K562 (cell line): ENCODE results near the gene PAFAH2. TPM values are rescaled to one million over a fixed set of nuclear protein-coding genes. Genes with fewer than 3 reads are reported as not detected.

Experiments
- CBFB ChIP-seq: sonication (generic); formaldehyde crosslinking; IDR thresholded peaks from 2 replicates; pipeline ENCODE4 v1.4.0; 2020; ENCODE audit warnings: mild to moderate bottlenecking, missing genetic modification reagents
- E2F6 ChIP-seq, 2 experiments: IDR thresholded peaks; 2 replicates each; pipeline ENCODE4 v1.6.1; 2011; ENCODE audit warnings: borderline replicate concordance in 1 of 2, control low read depth in 1 of 2, low read depth in 1 of 2, low read length in 1 of 2, mild to moderate bottlenecking in 1 of 2, mixed read lengths in 1 of 2, moderate library complexity in 1 of 2; ENCODE audit not compliant: insufficient read depth in 1 of 2, insufficient read length in 1 of 2, poor library complexity in 1 of 2, severe bottlenecking in 1 of 2; ENCODE audit errors: extremely low read depth in 1 of 2
- EHMT2 ChIP-seq: fragments of 450-650 bp; IDR thresholded peaks from 2 replicates; pipeline ENCODE4 v1.6.1; 2018; ENCODE audit warnings: antibody characterized with exemption
- HNRNPH1 ChIP-seq: fragments of 200-400 bp; formaldehyde crosslinking; optimal IDR thresholded peaks from 2 replicates; pipeline ENCODE3; 2017; ENCODE audit warnings: low read depth, mild to moderate bottlenecking, low read length, moderate library complexity
- JUN ChIP-seq, 2 experiments: sonication (generic) in 1 of 2; formaldehyde crosslinking in 1 of 2; IDR thresholded peaks; 2 replicates each; pipeline versions ENCODE4 v1.6.1 to v1.8.0; 2012 to 2022; ENCODE audit warnings: borderline replicate concordance in 2 of 2, mild to moderate bottlenecking in 2 of 2, improper control_type of control experiment in 1 of 2, low read depth in 1 of 2, low read length in 1 of 2, missing genetic modification reagents in 1 of 2
- KDM1A ChIP-seq, 2 experiments: fragments of 450-650 bp; IDR thresholded peaks; 2 replicates each; pipeline ENCODE4 v1.6.1; 2016; ENCODE audit warnings: mild to moderate bottlenecking in 2 of 2
- MAFG ChIP-seq: fragments of 450-650 bp; conservative IDR thresholded peaks from 2 replicates; pipeline ENCODE4 v1.6.1; 2016; ENCODE audit warnings: missing genetic modification characterization, missing compliant biosample characterization
- MEF2D ChIP-seq: conservative IDR thresholded peaks from 2 replicates; pipeline ENCODE4 v1.6.1; 2016; ENCODE audit warnings: low read depth, missing genetic modification characterization, missing compliant biosample characterization
- MXI1 ChIP-seq: IDR thresholded peaks from 2 replicates; pipeline ENCODE4 v1.6.1; 2011; ENCODE audit warnings: low read depth, mild to moderate bottlenecking, improper control_type of control experiment, low read length
- MYBL2 ChIP-seq, 2 experiments: fragments of 450-650 bp in 1 of 2; sonication (generic) in 1 of 2; formaldehyde crosslinking in 1 of 2; IDR thresholded peaks; 2 replicates each; pipeline versions ENCODE4 v1.6.1 to v1.8.1; 2017 to 2022; ENCODE audit warnings: borderline replicate concordance in 1 of 2, inconsistent platforms in 1 of 2, low read depth in 1 of 2, mild to moderate bottlenecking in 1 of 2, missing genetic modification reagents in 1 of 2, moderate library complexity in 1 of 2
- NFATC3 ChIP-seq: fragments of 450-650 bp; IDR thresholded peaks from 2 replicates; pipeline ENCODE4 v1.6.1; 2017; ENCODE audit warnings: mild to moderate bottlenecking
- NR3C1 ChIP-seq: sonication (generic); formaldehyde crosslinking; IDR thresholded peaks from 2 replicates; pipeline ENCODE4 v1.8.1; 2022; ENCODE audit warnings: missing genetic modification reagents
- PCBP2 ChIP-seq: fragments of 200-400 bp; formaldehyde crosslinking; IDR thresholded peaks from 2 replicates; pipeline ENCODE4 v1.6.1; 2018; ENCODE audit warnings: low read length, low read depth, mild to moderate bottlenecking, moderate library complexity; ENCODE audit not compliant: poor library complexity, severe bottlenecking
- PHB2 ChIP-seq: fragments of 450-650 bp; IDR thresholded peaks from 2 replicates; pipeline ENCODE4 v1.6.1; 2017; ENCODE audit warnings: low read depth
- PRPF4 ChIP-seq: fragments of 200-400 bp; formaldehyde crosslinking; IDR thresholded peaks from one replicate; pipeline ENCODE4 v1.6.1; 2017; ENCODE audit warnings: low read length, low read depth, mild to moderate bottlenecking; ENCODE audit not compliant: insufficient read depth, poor library complexity, severe bottlenecking
- SIN3A ChIP-seq, 2 experiments: fragments of 150-350 bp in 1 of 2; IDR thresholded peaks; 2 replicates each; pipeline ENCODE4 v1.6.1; 2011 to 2016; ENCODE audit warnings: borderline replicate concordance in 2 of 2, low read depth in 2 of 2, low read length in 2 of 2, mild to moderate bottlenecking in 2 of 2, moderate library complexity in 2 of 2; ENCODE audit not compliant: control insufficient read depth in 1 of 2
- SUPT5H ChIP-seq: fragments of 450-650 bp; IDR thresholded peaks from 2 replicates; pipeline ENCODE4 v1.6.1; 2016
- TFAP4 ChIP-seq: sonication (generic); formaldehyde crosslinking; IDR thresholded peaks from 2 replicates; pipeline ENCODE4 v1.8.0; 2022; ENCODE audit warnings: missing genetic modification reagents, mild to moderate bottlenecking, moderate library complexity, borderline replicate concordance
- ZBTB1 ChIP-seq: sonication (generic); formaldehyde crosslinking; IDR thresholded peaks from 2 replicates; pipeline ENCODE4 v1.8.1; 2023; ENCODE audit warnings: missing genetic modification reagents, low read depth, mild to moderate bottlenecking, borderline replicate concordance
- ZNF408 ChIP-seq: fragments of 250-450 bp; sonication (Bioruptor Pico); IDR thresholded peaks from 2 replicates; pipeline ENCODE4 v1.4.0; 2020; ENCODE audit warnings: low read depth, mild to moderate bottlenecking, moderate library complexity
- ZNF444 ChIP-seq: fragments of 250-450 bp; sonication (Bioruptor Pico); IDR thresholded peaks from 2 replicates; pipeline ENCODE4 v1.4.0; 2020; ENCODE audit warnings: mild to moderate bottlenecking, moderate library complexity
- ZNF449 ChIP-seq: fragments of 250-450 bp; sonication (Bioruptor Pico); IDR thresholded peaks from 2 replicates; pipeline ENCODE4 v1.8.0; 2022; ENCODE audit warnings: moderate library complexity, mild to moderate bottlenecking, inconsistent platforms
- ZNF57 ChIP-seq: fragments of 450-650 bp; formaldehyde crosslinking; IDR thresholded peaks from 2 replicates; pipeline ENCODE4 v1.4.0; 2020; ENCODE audit warnings: mild to moderate bottlenecking, moderate library complexity
- ZNF589 ChIP-seq: fragments of 200-800 bp; sonication (Bioruptor generic); IDR thresholded peaks from 2 replicates; pipeline ENCODE4 v1.6.1; 2016; ENCODE audit warnings: low read depth, missing genetic modification characterization, missing compliant biosample characterization
- polyA plus RNA-seq, 8 experiments: library from polyadenylated mRNA; depleted of rRNA in 4 of 8; stranded (reverse) in 5 of 8; unstranded in 3 of 8; fragments of >200 nt; fragmentation: Nextera tagmentation in 2 of 8; fragmentation: Illumina TruSeq in 1 of 8; extraction: Ambion mirVana in 2 of 8; extraction: Trizol in 1 of 8; gene quantifications; 2 replicates each; pipeline versions ENCODE4 v1.2.1 to v1.2.3, GENCODE V29; 2011 to 2014; ENCODE audit warnings: inconsistent platforms in 1 of 8, missing spikeins in 1 of 8
- total RNA-seq, 7 experiments: library from RNA; depleted of rRNA in 6 of 7; stranded (reverse); fragments of >200 nt in 6 of 7; fragmentation: Illumina TruSeq in 2 of 7; extraction: Trizol in 2 of 7; gene quantifications; 2 replicates each; pipeline versions ENCODE4 v1.2.1 to v1.2.3, GENCODE V29; 2011 to 2021; ENCODE audit warnings: low replicate concordance in 1 of 7

The PAFAH2 gene
- total and polyA plus RNA-seq, 9 of the 15 experiments (the other 6 are each of a cell fraction or from before 2014, with no cell fraction given), result 4.2 to 10.9 (median 6.8) TPM

- no peak for TF ChIP-seq PRPF4
- TF ChIP-seq ZNF57 (CRISPR knock-in tag), result no peak
- no peak for TF ChIP-seq MEF2D (tag)
- TF ChIP-seq KDM1A (IDR thresholded peaks at IDR 0.05), result peak; percentile 35 to 50; a peak in 1 of 4 replicates
- peak; percentile 38; the same call in 1 of the 2 replicates for TF ChIP-seq ZBTB1 (CRISPR knock-in tag)
- TF ChIP-seq NR3C1, result peak; percentile 2; the same call in 1 of the 2 replicates
- no peak for TF ChIP-seq MAFG
- no peak for TF ChIP-seq HNRNPH1
- peak; percentile 65 for TF ChIP-seq TFAP4 (CRISPR knock-in tag)
- no peak for TF ChIP-seq PHB2
- TF ChIP-seq CBFB, result no peak
- no peak for TF ChIP-seq ZNF408
- TF ChIP-seq E2F6 (IDR thresholded peaks at IDR 0.05; ENCODE audit: borderline replicate concordance in 1 of 2, extremely low read depth in 1 of 2, insufficient read depth in 1 of 2, insufficient read length in 1 of 2, low read depth in 1 of 2, low read length in 1 of 2, poor library complexity in 1 of 2, severe bottlenecking in 1 of 2), result peak; percentile 32 to 46
- no peak for TF ChIP-seq ZNF589 (CRISPR knock-in tag)
- no peak for TF ChIP-seq ZNF449 (CRISPR knock-in tag)
- no peak for TF ChIP-seq SUPT5H
- TF ChIP-seq PCBP2, result no peak
- peak in 1 of 2 experiments; percentile 44; a peak in 2 of 4 replicates for TF ChIP-seq SIN3A (IDR thresholded peaks at IDR 0.05; ENCODE audit: borderline replicate concordance in 2 of 2, control insufficient read depth in 1 of 2, low read depth in 2 of 2, low read length in 2 of 2)
- TF ChIP-seq MXI1, result no peak
- TF ChIP-seq EHMT2, result no peak
- TF ChIP-seq MYBL2 (IDR thresholded peaks at IDR 0.05; ENCODE audit: low read depth), result no peak
- no peak for TF ChIP-seq MYBL2 (CRISPR knock-in tag; IDR thresholded peaks at IDR 0.05; ENCODE audit: borderline replicate concordance)
- no peak for TF ChIP-seq NFATC3
- no peak for TF ChIP-seq ZNF444 (CRISPR knock-in tag)
- peak; percentile 58; the same call in 1 of the 2 replicates for TF ChIP-seq JUN (IDR thresholded peaks at IDR 0.05; ENCODE audit: borderline replicate concordance, low read depth, low read length)
- TF ChIP-seq JUN (CRISPR knock-in tag; IDR thresholded peaks at IDR 0.05; ENCODE audit: borderline replicate concordance), result no peak
These were observed 38.3 kb upstream of the PAFAH2 start (continued) for GRCh38 chr1:26035959-26036755.
